ENCODE data around the gene DEXI. TPM values are rescaled to one million over a fixed set of nuclear protein-coding genes. Genes with fewer than 3 reads are reported as not detected.

DEXI gene
- total RNA-seq, 2 donors from 2014 or later: 29.8 to 51.1 TPM

- no peak for TF ChIP-seq POLR2A (IDR thresholded peaks at IDR 0.05)
- TF ChIP-seq CTCF (IDR thresholded peaks at IDR 0.05): no peak
- peaks cover 0 to 1% of the 10 kb centered on the region in 2 donors for H3K36me3 ChIP-seq (replicated peaks in 1 of 2; ENCODE audit: insufficient read depth in 1 of 2, low read depth in 2 of 2)
- intact Hi-C loops (cut with DNase I): loop anchor here (10.0 kb wide), 1 partner anchor 408 kb away; no protein-coding TSS in a partner anchor
Observed at GRCh38 chr16:10923146-10923649, 19.1 kb downstream of the DEXI start.

DNA sequence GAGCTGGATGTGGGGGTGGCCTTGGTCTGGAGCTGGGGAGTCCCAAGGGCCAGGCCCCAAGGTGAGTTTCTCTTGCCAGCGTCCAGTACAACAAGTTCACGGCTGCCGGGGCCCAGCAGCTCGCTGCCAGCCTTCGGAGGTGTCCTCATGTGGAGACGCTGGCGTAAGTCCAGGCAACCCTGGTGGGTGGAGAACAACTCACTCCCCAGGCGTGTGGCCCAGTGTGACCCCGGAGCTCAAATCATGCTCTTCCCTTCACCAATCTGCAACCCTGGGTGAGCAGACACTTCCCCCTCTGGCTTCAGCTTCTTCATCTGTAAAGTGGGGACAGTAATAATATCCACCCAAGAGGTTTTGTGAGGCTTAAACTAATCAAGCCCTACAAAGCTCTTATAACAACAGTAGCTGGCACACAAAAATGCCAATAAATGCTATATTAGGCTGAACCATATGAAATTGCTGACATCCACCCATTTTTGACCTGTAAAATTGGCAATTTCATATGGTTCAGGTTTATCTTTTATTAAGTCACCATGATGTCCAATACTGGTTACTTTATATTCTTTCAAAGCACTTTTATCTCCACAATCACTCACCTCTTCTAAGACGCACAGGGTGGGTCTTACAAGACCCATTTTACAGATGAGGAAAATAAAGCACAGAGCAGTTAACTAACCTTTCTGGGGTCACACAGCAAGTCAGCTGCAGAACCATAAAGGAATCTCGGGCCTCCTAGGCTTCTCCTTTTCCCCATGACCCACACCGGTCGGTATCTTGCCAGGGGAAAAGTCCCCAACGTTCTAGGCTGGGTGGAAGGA lies 19.7 kb downstream of the DEXI start:
- no peak for TF ChIP-seq POLR2A (IDR thresholded peaks at IDR 0.05)
- TF ChIP-seq CTCF (IDR thresholded peaks at IDR 0.05): no peak
- Histone ChIP-seq H3K36me3 (replicated peaks in 1 of 2; ENCODE audit: insufficient read depth in 1 of 2, low read depth in 2 of 2) (peaks cover 0 to 1% of the 10 kb centered on the region in 2 donors), H3K27me3 (no peaks in the 10 kb centered on the region), H3K4me1 (peaks cover 30% of the 10 kb centered on the region), H3K27ac (no peak overlapping the region), H3K9me3 (no peaks in the 10 kb centered on the region), H3K4me3 (no peak overlapping the region)
- peak in 2 of 4 donors; percentile 36 to 53 for DNase-seq
- intact Hi-C loops (cut with DNase I): loop anchor here (10.0 kb wide), 1 partner anchor 408 kb away; no protein-coding TSS in a partner anchor
- ATAC-seq: no peak
- WGBS, 2 donors: 73 to 76% methylated on average over 8 to 14 of the region's 14 CpGs

More at GRCh38 chr16:10923146-10923649, 19.1 kb downstream of the DEXI start:
- 66 to 85% methylated on average over 3 to 10 of the region's 10 CpGs for WGBS, 2 donors
- H3K27ac ChIP-seq: no peak overlapping the region
- H3K4me3 ChIP-seq: no peak overlapping the region
- H3K4me1 ChIP-seq: peaks cover 23% of the 10 kb centered on the region
- no peak for ATAC-seq
- no peaks in the 10 kb centered on the region for H3K27me3 ChIP-seq
- no peaks in the 10 kb centered on the region for H3K9me3 ChIP-seq
- no peak for DNase-seq

DNA sequence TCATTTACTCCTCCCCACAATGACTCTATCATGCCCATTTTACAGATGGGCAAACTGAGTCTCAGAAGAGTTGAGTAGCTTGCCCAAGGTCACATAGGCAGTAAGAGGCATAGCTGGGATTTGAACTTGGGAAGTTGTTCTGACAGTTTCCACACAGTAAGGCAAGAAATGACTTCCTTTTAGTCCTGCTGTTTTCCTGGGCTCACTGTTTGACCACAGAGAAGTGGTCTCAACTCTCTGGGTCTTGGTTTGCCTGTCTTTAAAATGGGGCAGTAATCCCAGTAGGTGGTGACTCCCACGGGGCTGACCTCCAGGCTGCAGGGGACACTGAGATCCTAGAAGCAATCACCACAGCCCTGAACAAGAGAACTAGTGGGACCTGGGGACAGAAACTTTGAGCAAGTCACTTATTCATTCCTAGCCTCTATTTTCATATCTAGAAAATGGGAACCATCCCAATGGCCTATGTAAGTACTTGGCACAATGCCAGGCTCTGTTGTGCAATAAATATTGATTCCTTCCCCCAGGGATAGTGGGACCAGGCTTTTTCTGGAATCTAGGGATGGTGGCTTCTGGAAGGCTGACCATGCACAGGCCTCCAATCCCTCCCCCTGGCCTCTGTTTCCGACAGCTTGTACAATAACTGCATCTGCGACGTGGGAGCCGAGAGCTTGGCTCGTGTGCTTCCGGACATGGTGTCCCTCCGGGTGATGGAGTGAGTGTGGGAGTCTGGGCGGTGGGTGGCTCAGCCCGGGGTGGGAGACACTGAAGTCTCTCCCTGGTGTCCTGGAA lies 20.5 kb downstream of the DEXI start:
- H3K4me3 ChIP-seq: no peak overlapping the region
- 82 to 83% methylated on average over 9 to 10 of the region's 10 CpGs for WGBS, 2 donors
- no peak overlapping the region for H3K27ac ChIP-seq
- peaks cover 32% of the 10 kb centered on the region for H3K4me1 ChIP-seq
- H3K27me3 ChIP-seq: no peaks in the 10 kb centered on the region
- H3K9me3 ChIP-seq: no peaks in the 10 kb centered on the region
- TF ChIP-seq CTCF (IDR thresholded peaks at IDR 0.05) (no peak), POLR2A (IDR thresholded peaks at IDR 0.05) (no peak)
- intact Hi-C loops (cut with DNase I): loop anchor here (10.0 kb wide), 1 partner anchor 407 kb away; no protein-coding TSS in a partner anchor
- H3K36me3 ChIP-seq (replicated peaks in 1 of 2; ENCODE audit: insufficient read depth in 1 of 2, low read depth in 2 of 2): peaks cover 0 to 1% of the 10 kb centered on the region in 2 donors
- DNase-seq (no peak), ATAC-seq (no peak)

GRCh38 chr16:10920726-10921427 lies 21.4 kb downstream of the DEXI start:
- peaks cover 32% of the 10 kb centered on the region for H3K4me1 ChIP-seq
- TF ChIP-seq CTCF (IDR thresholded peaks at IDR 0.05): no peak
- no peak for TF ChIP-seq POLR2A (IDR thresholded peaks at IDR 0.05)
- no peak for ATAC-seq
- peaks cover 0 to 1% of the 10 kb centered on the region in 2 donors for H3K36me3 ChIP-seq (replicated peaks in 1 of 2; ENCODE audit: insufficient read depth in 1 of 2, low read depth in 2 of 2)
- H3K9me3 ChIP-seq: no peaks in the 10 kb centered on the region
- H3K27me3 ChIP-seq: no peaks in the 10 kb centered on the region
- H3K27ac ChIP-seq: no peak overlapping the region
- DNase-seq: no peak
- intact Hi-C loops (cut with DNase I): loop anchor here (10.0 kb wide), 1 partner anchor 406 kb away; no protein-coding TSS in a partner anchor
- no peak overlapping the region for H3K4me3 ChIP-seq
- 69% methylated on average over 11 to 15 of the region's 15 CpGs for WGBS, 2 donors

Data from body of pancreas (tissue), 4 donors.